IMR-90 (cell line): ENCODE measurements around the gene PPP1R1C. TPM values are rescaled to one million over a fixed set of nuclear protein-coding genes. Genes with fewer than 3 reads are reported as not detected.

Experiments used
- ATAC-seq: fragments of 200-7000 bp; cut with Tn5 transposase; 2 replicates; pipeline ENCODE4 v1.9.1; 2020; ENCODE audit warnings: low read depth, mild to moderate bottlenecking, moderate library complexity
- BruUV-seq: library from RNA; stranded (reverse); fragments of 400-500 nt; replicated peaks from 2 replicates; lab custom pipeline; 2021; lab: Mats Ljungman, UMichigan
- CTCF ChIA-PET: fragments of 300-600 bp; formaldehyde crosslinking; extraction: SDS; loops from one replicate; lab custom pipeline; 2021; ENCODE audit warnings: antibody characterized with exemption; lab: Yijun Ruan, JAX
- POLR2A ChIA-PET: fragments of 300-600 bp; sonication (Branson Sonifier 250); formaldehyde crosslinking; loops from one replicate; lab custom pipeline; 2022; ENCODE audit warnings: antibody characterized with exemption; ENCODE audit not compliant: unreplicated experiment; lab: Charles Lee
- DNase-seq: peaks from one replicate; pipeline ENCODE4 v3.0.0; 2013
- H2AFZ ChIP-seq: replicated peaks from 2 replicates; pipeline ENCODE3; 2013; ENCODE audit warnings: low read length, mild to moderate bottlenecking; ENCODE audit not compliant: poor library complexity
- H2AK5ac ChIP-seq: 2 replicates; pipeline ENCODE4 v1.6.1; 2013; ENCODE audit warnings: low read depth, low read length, inconsistent platforms
- H2AK9ac ChIP-seq: replicated peaks from 2 replicates; pipeline ENCODE3; 2013; ENCODE audit warnings: mild to moderate bottlenecking, low read depth, low read length, moderate library complexity; ENCODE audit not compliant: poor library complexity
- H2BK120ac ChIP-seq: 2 replicates; pipeline ENCODE4 v1.6.1; 2013; ENCODE audit warnings: low read depth, low read length, inconsistent platforms
- H2BK15ac ChIP-seq: 3 replicates; pipeline ENCODE4 v1.6.1; 2013; ENCODE audit warnings: low read depth, low read length, inconsistent platforms
- H2BK20ac ChIP-seq: 2 replicates; pipeline ENCODE4 v1.6.1; 2013; ENCODE audit warnings: low read depth, mild to moderate bottlenecking, inconsistent platforms, low read length, moderate library complexity
- H2BK5ac ChIP-seq: 2 replicates; pipeline ENCODE4 v1.6.1; 2013; ENCODE audit warnings: mild to moderate bottlenecking, low read depth, low read length, inconsistent platforms; ENCODE audit not compliant: poor library complexity, severe bottlenecking
- H3K14ac ChIP-seq: replicated peaks from 2 replicates; pipeline ENCODE4 v1.6.1; 2013; ENCODE audit warnings: low read depth, low read length, inconsistent platforms
- H3K18ac ChIP-seq: 2 replicates; pipeline ENCODE4 v1.6.1; 2013; ENCODE audit warnings: low read depth, low read length, control low read depth
- H3K23ac ChIP-seq: 2 replicates; pipeline ENCODE4 v1.6.1; 2013; ENCODE audit warnings: low read depth, low read length, inconsistent platforms
- H3K27ac ChIP-seq: 2 replicates; pipeline ENCODE4 v1.5.1; 2013; ENCODE audit warnings: mild to moderate bottlenecking, control low read depth, low read length; ENCODE audit not compliant: insufficient read depth
- H3K27me3 ChIP-seq: 2 replicates; pipeline ENCODE4 v1.6.1; 2013; ENCODE audit warnings: low read length; ENCODE audit not compliant: control insufficient read depth, insufficient read depth
- H3K36me3 ChIP-seq: 2 replicates; pipeline ENCODE4 v1.6.1; 2013; ENCODE audit warnings: low read length, mixed read lengths; ENCODE audit not compliant: control insufficient read depth, insufficient read depth
- H3K4ac ChIP-seq: 2 replicates; pipeline ENCODE4 v1.6.1; 2013; ENCODE audit warnings: low read depth, low read length, inconsistent platforms
- H3K4me1 ChIP-seq: 2 replicates; pipeline ENCODE4 v1.6.1; 2013; ENCODE audit warnings: low read length, mixed read lengths; ENCODE audit not compliant: control insufficient read depth, insufficient read depth
- H3K4me2 ChIP-seq: 2 replicates; pipeline ENCODE4 v1.6.1; 2013; ENCODE audit warnings: low read depth, mild to moderate bottlenecking, control low read depth, low read length, moderate library complexity
- H3K4me3 ChIP-seq: 2 replicates; pipeline ENCODE4 v1.5.1; 2013; ENCODE audit warnings: low read depth, mild to moderate bottlenecking, control low read depth, low read length, moderate library complexity; ENCODE audit not compliant: insufficient read depth
- H3K56ac ChIP-seq: 2 replicates; pipeline ENCODE4 v1.6.1; 2013; ENCODE audit warnings: low read length, inconsistent platforms; ENCODE audit not compliant: insufficient read depth; ENCODE audit errors: extremely low read depth
- H3K79me1 ChIP-seq, 2 experiments: 2 replicates each; pipeline ENCODE4 v1.6.1; 2013; ENCODE audit warnings: low read length in 2 of 2, inconsistent platforms in 1 of 2, low read depth in 1 of 2
- H3K9ac ChIP-seq: 2 replicates; pipeline ENCODE4 v1.6.1; 2013; ENCODE audit warnings: low read depth, low read length, control low read depth
- H3K9me1 ChIP-seq: 2 replicates; pipeline ENCODE4 v1.6.1; 2013; ENCODE audit warnings: low read length, inconsistent platforms; ENCODE audit not compliant: insufficient read depth
- H3K9me3 ChIP-seq: 2 replicates; pipeline ENCODE4 v1.6.1; 2013; ENCODE audit warnings: low read length; ENCODE audit not compliant: control insufficient read depth, insufficient read depth
- H4K20me1 ChIP-seq: 2 replicates; pipeline ENCODE4 v1.6.1; 2013; ENCODE audit warnings: low read length, inconsistent platforms; ENCODE audit not compliant: insufficient read depth
- H4K5ac ChIP-seq: 2 replicates; pipeline ENCODE4 v1.6.1; 2013; ENCODE audit warnings: mild to moderate bottlenecking, low read depth, low read length, control low read depth
- H4K8ac ChIP-seq, 2 experiments: 2 replicates each; pipeline ENCODE4 v1.6.1; 2013; ENCODE audit warnings: low read depth in 2 of 2, low read length in 2 of 2, control low read depth in 1 of 2, inconsistent platforms in 1 of 2
- H4K91ac ChIP-seq: 2 replicates; pipeline ENCODE4 v1.6.1; 2013; ENCODE audit warnings: low read depth, low read length, inconsistent platforms; ENCODE audit not compliant: insufficient read depth
- BHLHE40 ChIP-seq: fragments of 150-350 bp; IDR thresholded peaks from 2 replicates; pipeline ENCODE4 v1.6.1; 2016; ENCODE audit warnings: mild to moderate bottlenecking, low read depth, low read length
- CHD1 ChIP-seq: IDR thresholded peaks from 2 replicates; pipeline ENCODE4 v1.6.1; 2012; ENCODE audit warnings: low read depth, low read length, improper control_type of control experiment
- MAFK ChIP-seq: IDR thresholded peaks from 2 replicates; pipeline ENCODE4 v1.6.1; 2012; ENCODE audit warnings: low read depth, low read length, improper control_type of control experiment
- MAZ ChIP-seq: IDR thresholded peaks from 2 replicates; pipeline ENCODE4 v1.6.1; 2012; ENCODE audit warnings: low read depth, mild to moderate bottlenecking, low read length, improper control_type of control experiment, moderate library complexity, borderline replicate concordance
- MXI1 ChIP-seq: IDR thresholded peaks from 2 replicates; pipeline ENCODE4 v1.6.1; 2012; ENCODE audit warnings: low read depth, mild to moderate bottlenecking, low read length, moderate library complexity, borderline replicate concordance
- NFE2L2 ChIP-seq: fragments of 150-350 bp; IDR thresholded peaks from 2 replicates; pipeline ENCODE4 v1.6.1; 2016; ENCODE audit warnings: low read depth, mild to moderate bottlenecking, low read length
- RAD21 ChIP-seq: IDR thresholded peaks from 2 replicates; pipeline ENCODE4 v1.6.1; 2012; ENCODE audit warnings: low read length, improper control_type of control experiment
- RFX5 ChIP-seq: IDR thresholded peaks from 2 replicates; pipeline ENCODE4 v1.8.0; 2012; ENCODE audit warnings: low read depth, mild to moderate bottlenecking, low read length, moderate library complexity
- WGBS, 2 experiments: methylation state at CpG; one replicate each; pipeline versions ENCODE4 v1.1.5 to v1.1.7; 2013; ENCODE audit warnings: missing lambda C conversion rate in 2 of 2; ENCODE audit not compliant: insufficient read length in 1 of 2; ENCODE audit errors: extremely low coverage in 2 of 2; 5-methylcytosine and 5-hydroxymethylcytosine counted together
- dilution Hi-C: fragments of 300-500 bp; cut with HindIII; formaldehyde crosslinking; loops from one replicate; pipeline ENCODE4 v1.14.3; 2018; ENCODE audit warnings: low sequenced_read_pairs; ENCODE audit not compliant: unreplicated experiment
- in situ Hi-C: fragments of 300-500 bp; cut with MboI; formaldehyde crosslinking; loops from 3 replicates; pipeline ENCODE4 v1.14.3; 2019; ENCODE audit warnings: low sequenced_read_pairs, inconsistent platforms, mixed read lengths
- intact Hi-C: fragments of 100-400 bp; cut with micrococcal nuclease; formaldehyde crosslinking; loops from 2 replicates; pipeline ENCODE4 v1.10.0; 2022
- polyA plus RNA-seq, 3 experiments: library from polyadenylated mRNA; depleted of rRNA; stranded (reverse); fragments of >200 nt; gene quantifications; 2 replicates each; pipeline ENCODE4 v1.2.3, GENCODE V29; 2012; ENCODE audit warnings: low replicate concordance in 1 of 3
- total RNA-seq: library from RNA; depleted of rRNA; stranded (reverse); fragments of >200 nt; gene quantifications from 2 replicates; pipeline ENCODE4 v1.2.3, GENCODE V29; 2012
- TF ChIP-seq, protein P1 (sequence below): fragments of 150-350 bp; IDR thresholded peaks from 2 replicates; pipeline ENCODE4 v1.6.1; 2017; ENCODE audit warnings: mild to moderate bottlenecking, antibody characterized with exemption, low read length, low read depth

PPP1R1C gene
- total and polyA plus RNA-seq, 2 of the 4 experiments (the other 2 are of a cell fraction): 0.10 to 0.36 TPM

DNA sequence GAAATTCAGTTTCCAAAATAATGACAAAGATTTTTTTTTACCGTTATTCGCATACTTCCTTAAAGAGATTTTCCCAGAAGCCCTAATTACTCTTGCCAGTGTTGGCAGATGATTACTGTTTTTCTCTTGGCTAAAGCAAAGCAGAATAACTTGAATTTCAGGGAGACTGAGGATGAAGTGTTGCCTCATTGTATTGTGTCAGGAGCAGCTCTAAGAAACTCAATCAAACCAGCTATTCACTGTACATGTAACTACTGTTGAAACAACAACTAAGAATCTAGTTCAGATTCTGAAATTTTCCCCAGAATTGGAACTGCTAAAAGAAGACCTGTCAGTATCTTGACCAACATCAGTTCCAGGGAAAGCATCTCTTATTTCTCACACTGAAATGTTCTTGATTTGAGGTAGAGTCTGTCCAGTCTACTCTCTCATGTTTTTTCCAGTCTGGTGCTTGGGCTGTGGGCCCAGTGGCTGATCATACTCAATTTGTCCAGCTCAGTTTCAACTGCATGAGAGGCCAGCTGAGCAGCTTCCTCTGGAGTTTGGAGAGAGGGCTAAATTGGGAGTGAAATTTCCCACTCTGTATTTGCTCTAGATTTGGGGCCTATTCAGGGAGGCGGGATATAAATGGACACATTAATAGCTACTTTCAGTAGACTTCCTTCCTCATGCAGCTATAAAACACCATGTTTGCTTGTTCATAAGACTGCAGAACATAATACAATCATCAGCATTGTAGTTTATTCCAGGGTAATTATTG, 78.5 kb downstream of the PPP1R1C start:
- ChIA-PET POLR2A (no interaction called here), CTCF (interaction anchor here (0.9 to 1.4 kb wide), 2 partner anchors 19 to 110 kb away, joined by 4 read pairs; no protein-coding TSS in a partner anchor)
- H3K4me3 ChIP-seq: no peak overlapping the region
- H3K9me3 ChIP-seq: no peaks in the 10 kb centered on the region
- no peak overlapping the region for H3K23ac ChIP-seq
- no peak overlapping the region for H3K56ac ChIP-seq
- H3K79me1 ChIP-seq: no peaks in the 10 kb centered on the region
- H3K27ac ChIP-seq: no peak overlapping the region
- ATAC-seq (no peak), DNase-seq (peak; percentile 27)
- H3K14ac ChIP-seq: no peak overlapping the region
- peak overlapping the region; percentile 36; the same call in 1 of the 2 replicates for H2BK120ac ChIP-seq
- BruUV-seq: no TSS peak
- no peaks in the 10 kb centered on the region for H4K20me1 ChIP-seq
- H2AK9ac ChIP-seq: no peak overlapping the region
- H2AK5ac ChIP-seq: no peak overlapping the region; the same call in 1 of the 2 replicates
- no peak overlapping the region for H3K4me2 ChIP-seq
- H3K27me3 ChIP-seq: no peaks in the 10 kb centered on the region
- H4K91ac ChIP-seq: 0 out of 2 replicates have a peak overlapping the region, but pooled peaks have one; percentile 26
- in situ Hi-C loops (no loop called here), intact Hi-C loops (no loop called here), dilution Hi-C loops (no loop called here)
- H3K9me1 ChIP-seq: peaks cover 5% of the 10 kb centered on the region
- peak overlapping the region; percentile 0; the same call in 1 of the 2 replicates for H3K4ac ChIP-seq
- no peak overlapping the region for H2BK5ac ChIP-seq
- TF ChIP-seq MAFK (no peak), RAD21 (no peak), NFE2L2 (no peak), MAZ (no peak), MXI1 (no peak), CHD1 (no peak), RFX5 (no peak), BHLHE40 (no peak)
- TF ChIP-seq, protein P1, sequence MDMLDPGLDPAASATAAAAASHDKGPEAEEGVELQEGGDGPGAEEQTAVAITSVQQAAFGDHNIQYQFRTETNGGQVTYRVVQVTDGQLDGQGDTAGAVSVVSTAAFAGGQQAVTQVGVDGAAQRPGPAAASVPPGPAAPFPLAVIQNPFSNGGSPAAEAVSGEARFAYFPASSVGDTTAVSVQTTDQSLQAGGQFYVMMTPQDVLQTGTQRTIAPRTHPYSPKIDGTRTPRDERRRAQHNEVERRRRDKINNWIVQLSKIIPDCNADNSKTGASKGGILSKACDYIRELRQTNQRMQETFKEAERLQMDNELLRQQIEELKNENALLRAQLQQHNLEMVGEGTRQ: no peak
- no peaks in the 10 kb centered on the region for H3K36me3 ChIP-seq
- WGBS, 2 experiments: no CpG with 5 or more reads among the region's 3 CpGs
- no peak overlapping the region for H2BK15ac ChIP-seq
- no peak overlapping the region for H3K18ac ChIP-seq
- peaks cover 6% of the 10 kb centered on the region for H3K4me1 ChIP-seq
- H4K5ac ChIP-seq: no peak overlapping the region
- H2BK20ac ChIP-seq: no peak overlapping the region
- no peak overlapping the region for H2AFZ ChIP-seq
- H3K9ac ChIP-seq: no peak overlapping the region
- H4K8ac ChIP-seq: no peak overlapping the region; a peak in 1 of 4 replicates
